Thymus (tissue), 11 donors: ENCODE results near the gene CCT5. TPM values are rescaled to one million over a fixed set of nuclear protein-coding genes. Genes with fewer than 3 reads are reported as not detected.

Source experiments
- DNase-seq, 9 donors: peaks; one replicate each; pipeline ENCODE4 v3.0.0-alpha.2; 2013; ENCODE audit warnings: low spot score in 9 of 9, low read depth in 6 of 9, missing footprints in 1 of 9
- H3K27ac ChIP-seq, 2 donors: one replicate each; pipeline ENCODE4 v1.5.1; 2013; ENCODE audit warnings: control low read depth in 1 of 2, low read depth in 1 of 2, low read length in 1 of 2, mild to moderate bottlenecking in 1 of 2, moderate library complexity in 1 of 2
- H3K27me3 ChIP-seq, 2 donors: one replicate each; pipeline ENCODE4 v1.5.1; 2013; ENCODE audit warnings: low read length in 1 of 2; ENCODE audit not compliant: control insufficient read depth in 2 of 2, insufficient read depth in 1 of 2
- H3K36me3 ChIP-seq, 2 donors: one replicate each; pipeline ENCODE4 v1.5.1; 2013; ENCODE audit warnings: low read length in 1 of 2, mild to moderate bottlenecking in 1 of 2, moderate library complexity in 1 of 2; ENCODE audit not compliant: control insufficient read depth in 2 of 2, insufficient read depth in 2 of 2
- H3K4me1 ChIP-seq, 2 donors: one replicate each; pipeline ENCODE4 v1.5.1; 2013; ENCODE audit warnings: low read length in 2 of 2; ENCODE audit not compliant: control insufficient read depth in 2 of 2, insufficient read depth in 2 of 2
- H3K4me3 ChIP-seq, 2 donors: one replicate each; pipeline ENCODE4 v1.5.1; 2013; ENCODE audit warnings: low read length in 2 of 2, control low read depth in 1 of 2, mild to moderate bottlenecking in 1 of 2
- H3K9me3 ChIP-seq, 2 donors: one replicate each; pipeline ENCODE4 v1.5.1; 2013; ENCODE audit warnings: low read length in 1 of 2, mild to moderate bottlenecking in 1 of 2; ENCODE audit not compliant: control insufficient read depth in 2 of 2, insufficient read depth in 1 of 2
- WGBS: extraction: QIAGEN DNeasy Blood & Tissue Kit; methylation state at CpG from one replicate; pipeline ENCODE4 v1.1.7; 2013; 5-methylcytosine and 5-hydroxymethylcytosine counted together
- polyA plus RNA-seq: library from polyadenylated mRNA; stranded (reverse); fragments of 200-250 nt; gene quantifications from one replicate; pipeline ENCODE4 v1.2.3, GENCODE V29; 2013
- total RNA-seq: library from RNA; stranded (reverse); fragments of 120-200 nt; gene quantifications from one replicate; pipeline ENCODE4 v1.2.4, GENCODE V29; 2013
- donor health status: healthy.

The CCT5 gene
- total and polyA plus RNA-seq, 2 donors, result 114 to 356 TPM

DNA sequence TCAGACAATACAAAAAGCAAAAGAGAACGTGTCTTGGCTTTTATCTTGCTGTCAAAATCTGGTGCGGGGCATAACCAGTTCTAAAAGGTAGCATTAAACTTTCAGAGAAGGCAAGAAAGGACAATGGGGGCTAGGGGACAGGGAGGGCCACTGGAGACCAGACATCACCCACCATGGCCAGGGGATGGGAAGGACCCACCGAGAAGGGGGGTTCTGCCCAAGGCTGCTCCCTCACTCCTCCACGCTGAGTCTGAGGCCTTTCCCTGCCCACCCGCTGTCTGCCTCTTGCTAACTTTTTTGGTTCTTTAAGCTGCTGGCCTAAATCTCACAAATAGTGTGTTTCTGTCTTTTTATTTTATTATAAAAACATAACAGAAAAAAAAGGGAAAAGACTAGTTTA lies 34.0 kb upstream of the CCT5 start:
- Histone ChIP-seq H3K27ac (no peak overlapping the region), H3K36me3 (no peaks in the 10 kb centered on the region), H3K4me3 (no peak overlapping the region), H3K4me1 (no peaks in the 10 kb centered on the region), H3K9me3 (no peaks in the 10 kb centered on the region), H3K27me3 (no peaks in the 10 kb centered on the region)
- WGBS, result 94% methylated on average over 5 of the region's 5 CpGs
- DNase-seq, result no peak

DNA sequence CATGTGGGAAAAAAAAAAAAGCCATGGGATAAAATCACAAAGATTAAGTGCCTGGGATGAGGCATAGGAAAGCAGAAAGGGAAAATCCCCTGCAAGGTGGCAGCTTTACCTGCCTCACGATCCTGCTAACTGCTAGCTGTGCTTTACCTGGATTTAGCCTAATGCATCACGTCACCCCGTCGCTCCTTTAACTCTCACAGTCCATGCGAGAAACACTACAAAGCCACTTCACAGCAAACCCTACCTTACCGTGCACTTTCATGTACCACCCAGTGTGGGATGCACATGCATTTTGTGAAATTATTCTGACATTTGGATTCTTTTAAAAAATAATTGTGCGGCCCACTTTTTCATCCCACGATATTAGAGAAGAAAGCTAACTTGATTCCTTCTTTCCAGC lies 31.4 kb upstream of the CCT5 start:
- 91% methylated on average over 8 of the region's 8 CpGs for WGBS
- Histone ChIP-seq H3K36me3 (no peaks in the 10 kb centered on the region), H3K27ac (no peak overlapping the region), H3K4me3 (no peak overlapping the region), H3K4me1 (no peaks in the 10 kb centered on the region), H3K27me3 (no peaks in the 10 kb centered on the region), H3K9me3 (no peaks in the 10 kb centered on the region)
- DNase-seq, result no peak

- Histone ChIP-seq H3K4me1 (no peaks in the 10 kb centered on the region), H3K36me3 (no peaks in the 10 kb centered on the region), H3K27me3 (no peaks in the 10 kb centered on the region), H3K4me3 (no peak overlapping the region), H3K9me3 (no peaks in the 10 kb centered on the region), H3K27ac (no peak overlapping the region)
- WGBS, result 95% methylated on average over 4 of the region's 4 CpGs
- DNase-seq, result no peak
Measured at GRCh38 chr5:10219068-10219467, 31.0 kb upstream of the CCT5 start.

DNA sequence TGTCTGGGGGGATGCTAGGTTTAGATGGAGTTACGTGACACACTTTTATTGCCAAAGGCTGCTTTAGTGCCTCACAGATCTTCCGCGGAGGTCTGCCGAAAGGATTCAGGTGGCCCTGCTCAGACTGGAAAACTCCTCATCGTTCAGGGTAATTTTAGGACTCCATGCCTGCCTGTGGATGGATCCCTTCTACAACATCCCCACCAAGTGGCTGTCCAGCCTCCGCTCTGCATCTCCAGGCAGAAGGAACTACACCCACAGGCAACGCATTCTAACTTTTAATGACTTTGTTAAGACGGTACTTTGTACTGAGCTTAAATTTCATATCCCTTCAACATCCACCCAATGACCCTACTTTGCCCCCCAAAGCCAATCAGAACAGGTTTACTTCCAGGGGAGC lies 29.8 kb upstream of the CCT5 start:
- no peak for DNase-seq
- Histone ChIP-seq H3K36me3 (no peaks in the 10 kb centered on the region), H3K9me3 (no peaks in the 10 kb centered on the region), H3K4me3 (no peak overlapping the region), H3K27ac (no peak overlapping the region), H3K4me1 (no peaks in the 10 kb centered on the region), H3K27me3 (no peaks in the 10 kb centered on the region)
- WGBS, result 96% methylated on average over 8 of the region's 8 CpGs

DNA sequence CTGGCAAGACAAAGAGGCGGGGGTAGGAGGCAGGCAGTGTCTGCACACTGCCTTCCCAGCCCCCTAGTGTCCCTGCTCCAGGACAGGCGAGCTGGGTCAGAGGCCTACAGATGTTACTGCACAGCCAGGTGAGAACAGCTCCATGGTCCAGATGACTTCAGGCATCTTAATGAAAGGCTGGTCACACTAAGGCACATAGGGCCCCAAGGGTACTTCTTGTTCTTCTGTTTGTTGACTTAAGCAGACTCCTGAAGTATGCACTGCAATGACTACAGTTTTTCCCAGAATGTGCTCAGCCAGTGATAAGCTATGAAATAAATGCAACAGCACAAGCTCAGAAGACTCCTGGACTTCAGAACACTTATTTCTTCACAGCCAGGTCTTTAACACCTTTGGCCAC lies 27.8 kb upstream of the CCT5 start:
- H3K27ac ChIP-seq, result no peak overlapping the region
- DNase-seq, result no peak
- no peaks in the 10 kb centered on the region for H3K27me3 ChIP-seq
- no peak overlapping the region for H3K4me3 ChIP-seq
- H3K36me3 ChIP-seq, result no peaks in the 10 kb centered on the region
- WGBS, result 99% methylated on average over 2 of the region's 2 CpGs
- no peaks in the 10 kb centered on the region for H3K9me3 ChIP-seq
- no peaks in the 10 kb centered on the region for H3K4me1 ChIP-seq

DNA sequence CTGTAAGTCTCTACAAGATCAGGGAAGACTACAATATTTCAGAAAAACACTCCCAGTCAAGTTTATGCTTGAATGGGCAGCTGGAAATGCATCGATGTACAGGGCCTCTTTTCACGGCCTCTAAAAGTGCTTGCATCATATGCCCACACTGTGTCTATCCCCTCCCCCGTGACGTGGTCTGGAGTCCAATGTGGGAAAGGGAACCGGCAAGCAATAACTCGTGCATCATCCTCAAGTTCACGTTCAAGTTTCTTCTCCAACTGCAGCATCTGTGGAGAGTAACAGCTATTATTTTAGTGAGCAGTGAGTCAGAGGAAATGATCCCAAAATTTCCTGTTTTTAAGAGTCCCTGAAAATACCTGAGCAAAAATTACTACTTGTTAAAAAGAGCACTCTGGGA lies 22.7 kb upstream of the CCT5 start:
- Histone ChIP-seq H3K4me1 (no peaks in the 10 kb centered on the region), H3K27me3 (no peaks in the 10 kb centered on the region), H3K27ac (no peak overlapping the region), H3K9me3 (no peaks in the 10 kb centered on the region), H3K4me3 (no peak overlapping the region), H3K36me3 (peaks cover 5 to 7% of the 10 kb centered on the region in 2 donors)
- whole genome bisulfite sequencing, result 93% methylated on average over 7 of the region's 7 CpGs
- no peak for DNase-seq

GRCh38 chr5:10228288-10228687 lies 21.8 kb upstream of the CCT5 start:
- DNase-seq, result no peak
- Histone ChIP-seq H3K36me3 (peaks cover 7 to 11% of the 10 kb centered on the region in 2 donors), H3K27ac (no peak overlapping the region), H3K27me3 (no peaks in the 10 kb centered on the region), H3K4me1 (no peaks in the 10 kb centered on the region), H3K9me3 (no peaks in the 10 kb centered on the region), H3K4me3 (no peak overlapping the region)
- WGBS, result 99% methylated on average over 1 of the region's 1 CpG

DNA sequence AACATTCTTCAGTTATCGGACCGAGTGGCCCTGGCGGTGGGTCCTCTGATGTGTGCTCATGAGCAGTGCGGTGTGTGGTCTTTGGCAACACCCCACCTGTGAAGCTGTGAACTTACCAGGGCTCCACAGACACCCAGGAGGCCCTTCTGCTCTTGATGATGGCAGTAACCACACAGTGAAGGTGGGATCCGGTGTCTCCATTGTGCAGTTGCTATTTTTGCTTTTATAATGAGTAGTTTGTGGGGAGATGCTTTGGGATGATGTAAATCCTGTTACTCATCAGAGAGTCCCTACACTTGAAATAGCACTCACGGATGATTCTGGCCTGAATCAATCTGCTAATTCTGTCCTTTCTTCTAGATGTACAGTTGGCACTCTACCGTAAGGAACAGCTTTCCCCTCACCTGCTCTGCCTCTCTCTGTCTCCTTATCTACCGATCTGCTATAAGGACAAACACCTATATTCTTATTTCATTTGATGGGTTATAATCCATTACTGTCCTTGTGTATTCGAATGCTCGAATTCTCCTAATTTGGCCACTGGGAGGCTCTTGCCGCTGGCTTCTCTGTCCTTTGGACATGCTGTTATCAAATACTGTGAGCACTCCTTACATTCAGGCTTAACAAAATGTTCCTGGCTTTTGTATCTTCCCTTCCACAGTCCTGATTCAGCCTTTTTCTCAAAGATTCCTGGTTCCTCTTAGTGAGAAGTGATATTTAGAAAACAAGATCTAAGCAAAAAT lies 20.6 kb upstream of the CCT5 start:
- H3K27me3 ChIP-seq, result no peaks in the 10 kb centered on the region
- WGBS, result 93% methylated on average over 11 of the region's 11 CpGs
- DNase-seq, result no peak
- peaks cover 9 to 11% of the 10 kb centered on the region in 2 donors for H3K36me3 ChIP-seq
- H3K27ac ChIP-seq, result no peak overlapping the region
- no peaks in the 10 kb centered on the region for H3K9me3 ChIP-seq
- no peak overlapping the region for H3K4me3 ChIP-seq
- no peaks in the 10 kb centered on the region for H3K4me1 ChIP-seq

DNA sequence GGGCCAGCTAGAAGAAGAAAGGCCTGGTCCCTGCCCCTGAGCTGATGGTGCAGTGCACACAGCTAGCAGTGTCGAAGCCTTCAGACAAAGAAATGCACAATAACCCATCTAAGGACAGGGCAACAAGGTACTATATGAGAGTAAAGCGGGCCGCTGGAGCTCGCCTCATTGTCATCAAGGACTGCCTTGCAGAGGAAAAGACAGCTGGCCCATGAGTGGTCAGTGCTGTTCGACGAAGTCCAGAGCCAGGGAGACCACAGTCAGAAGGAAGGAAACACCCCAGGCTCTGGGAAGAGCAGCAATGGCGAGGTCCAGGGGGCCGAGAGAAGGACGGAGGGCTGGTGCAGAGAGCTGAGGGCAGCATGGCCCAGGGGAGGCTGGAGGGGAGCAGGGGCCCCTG lies 17.7 kb upstream of the CCT5 start:
- peaks cover 20 to 21% of the 10 kb centered on the region in 2 donors for H3K36me3 ChIP-seq
- no peaks in the 10 kb centered on the region for H3K27me3 ChIP-seq
- no peak overlapping the region for H3K27ac ChIP-seq
- no peaks in the 10 kb centered on the region for H3K4me1 ChIP-seq
- WGBS, result 98% methylated on average over 9 of the region's 9 CpGs
- no peaks in the 10 kb centered on the region for H3K9me3 ChIP-seq
- H3K4me3 ChIP-seq, result no peak overlapping the region
- no peak for DNase-seq
